GM21515 (cell line): Measurements from ENCODE around the gene CGRRF1.

Source experiments
- ATAC-seq: cut with Tn5 transposase; IDR thresholded peaks from one replicate; pipeline ENCODE4 v1.9.1; 2021; ENCODE audit not compliant: unreplicated experiment

The CGRRF1 gene

DNA sequence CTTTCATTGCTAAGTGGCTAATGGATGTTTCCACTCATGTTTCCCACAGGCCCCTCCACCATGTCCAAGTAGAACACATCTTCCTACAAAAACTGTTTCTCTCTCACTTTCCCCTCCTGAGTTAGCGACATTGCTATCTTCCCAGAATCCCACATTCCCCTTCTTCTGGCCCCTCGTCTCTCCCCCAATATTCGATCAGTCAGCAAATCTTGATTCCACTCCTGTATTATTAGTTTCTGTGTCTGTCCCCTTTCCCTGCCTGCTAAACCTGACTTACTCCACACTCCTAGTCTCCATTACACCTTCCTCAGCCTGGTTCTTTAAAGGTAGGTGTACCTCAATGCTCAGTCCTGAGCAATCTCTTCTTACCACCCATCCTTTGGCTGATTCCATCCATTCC is 37.9 kb downstream of the CGRRF1 start:
- ATAC-seq, result no peak

DNA sequence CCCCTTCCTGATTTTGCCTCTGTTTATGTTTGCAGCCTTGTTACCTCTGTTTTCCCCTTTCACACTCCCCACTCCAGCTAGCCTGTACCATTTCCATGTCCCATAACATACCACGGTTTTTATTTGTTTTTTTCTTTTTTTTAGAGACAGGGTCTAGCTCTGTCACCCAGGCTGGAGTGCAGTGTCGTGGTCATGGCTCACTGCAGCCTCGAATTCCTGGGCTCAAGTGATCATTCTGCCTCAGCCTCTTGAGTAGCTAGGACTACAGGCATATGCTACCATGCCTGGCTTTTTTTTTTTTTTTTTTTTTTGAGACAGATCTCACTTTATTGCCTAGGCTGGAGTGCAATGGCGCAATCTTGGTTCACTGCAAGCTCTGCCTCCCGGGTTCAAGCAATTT is 38.8 kb downstream of the CGRRF1 start:
- no peak for ATAC-seq

DNA sequence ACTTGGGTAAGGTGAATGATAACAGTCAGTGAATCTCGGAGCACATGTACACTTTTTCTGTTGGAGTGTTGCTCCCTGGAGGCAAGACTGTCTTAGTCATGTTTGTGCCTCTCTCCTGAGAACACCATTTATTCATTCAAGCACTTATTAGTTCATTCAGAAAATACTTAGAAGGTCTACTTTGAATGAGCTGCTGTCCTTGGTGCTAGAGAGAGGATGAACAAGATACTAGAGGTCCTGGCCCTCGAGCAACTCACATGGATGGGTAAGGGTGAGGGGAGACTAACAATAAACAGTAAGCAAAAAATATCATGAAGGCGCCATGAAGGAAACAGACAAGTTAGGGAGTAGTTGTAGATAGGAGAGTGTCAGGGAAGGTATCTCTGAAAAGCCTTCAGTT is 40.2 kb downstream of the CGRRF1 start:
- ATAC-seq, result no peak

DNA sequence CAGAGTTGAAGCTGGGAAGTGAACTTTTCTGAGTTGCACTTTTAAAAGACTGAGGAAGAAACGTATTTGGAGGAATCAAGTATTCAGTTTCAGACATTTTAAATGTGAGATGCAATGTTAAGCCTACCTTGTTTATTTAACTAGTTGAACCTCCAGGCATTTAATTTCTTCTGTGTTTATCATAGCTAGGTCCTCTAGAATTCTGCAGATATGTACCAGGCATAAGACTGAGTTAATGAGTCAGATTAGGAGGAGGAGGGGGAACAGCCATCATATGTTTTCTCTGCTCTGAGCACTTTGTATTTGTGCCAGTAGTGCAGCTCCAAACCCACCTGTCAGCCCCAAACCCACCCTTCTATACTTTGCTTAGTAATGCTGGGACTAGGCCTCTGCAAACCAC is 40.8 kb downstream of the CGRRF1 start:
- ATAC-seq, result no peak

DNA sequence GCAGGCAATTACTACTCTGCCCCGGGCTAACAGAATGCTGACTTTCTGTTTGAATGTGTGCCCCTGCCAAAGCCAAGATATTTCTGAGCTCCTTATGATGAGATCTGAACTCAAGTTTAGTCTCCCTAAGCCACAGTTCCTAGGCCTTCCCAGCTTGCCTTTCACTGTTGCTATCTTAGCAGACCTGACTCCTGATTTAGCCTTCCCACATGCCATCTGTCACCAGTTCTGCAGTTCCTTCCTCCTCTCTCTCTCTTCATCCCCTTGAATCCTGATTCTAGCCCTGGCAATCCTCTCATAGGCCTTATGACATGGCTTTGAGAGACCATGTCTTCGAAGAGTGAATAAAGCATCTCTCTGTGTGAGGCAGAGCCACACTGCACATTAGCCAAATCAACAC is 44.7 kb downstream of the CGRRF1 start:
- no peak for ATAC-seq

DNA sequence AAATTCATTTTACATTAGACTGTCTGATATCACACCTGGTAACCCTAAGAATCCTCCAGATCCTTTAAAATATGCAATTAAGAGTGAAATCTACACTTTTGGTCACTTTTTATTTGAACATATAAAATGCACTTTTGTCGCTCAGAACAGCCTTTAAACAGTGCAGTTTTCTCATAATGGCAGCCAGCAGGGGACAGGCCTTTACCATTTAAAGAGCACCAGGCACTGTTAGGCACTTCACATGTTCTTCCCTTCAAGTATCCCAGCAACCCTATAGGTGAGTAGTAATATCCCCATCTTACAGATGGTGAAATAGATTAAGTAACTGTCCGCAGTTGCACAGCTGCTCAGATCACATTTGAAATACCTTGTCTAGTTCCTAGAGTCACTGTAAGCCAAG is 45.9 kb downstream of the CGRRF1 start:
- ATAC-seq, result no peak

DNA sequence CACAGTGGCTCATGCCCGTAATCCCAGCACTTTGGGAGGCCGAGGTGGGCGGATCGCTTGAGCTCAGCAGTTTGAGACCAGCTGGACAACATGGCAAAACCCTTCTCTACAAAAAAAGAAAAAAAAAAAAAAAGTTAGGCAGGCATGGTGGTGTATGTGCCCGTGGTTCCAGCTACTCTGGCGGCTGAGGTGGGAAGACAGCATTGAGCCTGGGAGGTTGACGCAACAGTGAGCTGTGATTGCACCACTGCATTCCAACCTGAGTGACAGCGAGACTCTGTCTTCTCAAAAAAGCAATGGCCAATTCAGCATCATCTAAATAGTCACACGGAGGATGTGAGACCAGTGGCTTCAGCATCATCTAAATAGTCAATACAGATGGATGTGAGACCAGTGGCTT is 46.8 kb downstream of the CGRRF1 start:
- no peak for ATAC-seq

DNA sequence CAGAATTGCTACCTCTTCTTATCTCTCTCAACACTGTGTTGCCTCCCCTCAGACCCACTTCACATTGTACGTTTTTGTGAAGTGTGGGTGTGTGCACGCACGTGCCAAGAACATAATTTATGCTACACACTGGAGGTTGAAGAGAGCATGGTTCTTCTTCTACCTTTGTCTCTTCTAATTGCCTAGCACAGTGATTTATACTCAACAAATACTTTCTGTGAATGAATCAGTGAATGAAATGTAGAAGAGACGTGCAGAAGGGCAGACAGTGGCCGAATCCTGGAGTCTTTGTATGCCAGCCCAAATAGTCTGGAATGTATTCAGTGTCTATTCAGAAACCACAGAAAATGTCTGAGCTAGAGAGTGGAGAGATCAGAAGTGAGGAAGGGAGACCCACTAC is 52.6 kb downstream of the CGRRF1 start:
- ATAC-seq, result no peak

DNA sequence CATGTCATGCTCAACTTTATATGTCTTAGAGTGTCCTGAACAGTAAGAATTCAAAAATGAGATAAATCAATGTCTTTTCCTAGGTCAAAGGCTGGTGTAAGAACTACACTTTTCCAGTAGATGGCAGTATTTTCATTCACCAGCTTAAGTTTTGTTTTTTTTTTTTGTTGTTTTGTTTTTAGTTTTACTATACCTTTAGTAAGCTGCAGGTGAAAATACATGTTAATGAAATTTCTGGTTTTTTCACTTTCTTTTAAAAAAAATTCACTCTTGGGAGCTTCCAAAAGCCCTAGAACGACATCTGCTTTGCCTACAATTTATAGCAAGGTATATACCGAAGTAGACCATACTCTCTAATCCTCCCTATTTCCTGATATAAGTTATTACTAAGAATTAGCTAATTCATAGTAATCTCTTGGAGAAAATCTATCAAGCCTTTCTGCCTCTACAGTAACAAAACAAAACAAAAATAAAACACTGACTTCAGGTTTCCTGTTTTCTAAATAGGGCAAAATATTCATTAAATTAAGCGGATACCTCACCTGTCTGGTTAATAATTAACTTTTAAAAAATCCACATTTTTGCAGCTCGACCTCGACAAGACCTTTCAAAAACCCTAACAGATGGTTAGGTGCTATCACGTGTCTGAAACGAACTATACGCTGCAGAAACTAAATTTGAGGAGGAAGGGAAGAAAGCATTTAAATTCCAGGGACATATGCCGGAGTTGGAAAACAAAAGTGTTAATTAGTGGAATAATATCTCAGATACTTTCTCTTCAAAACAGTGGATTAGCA is 54.6 kb downstream of the CGRRF1 start:
- ATAC-seq, result no peak

DNA sequence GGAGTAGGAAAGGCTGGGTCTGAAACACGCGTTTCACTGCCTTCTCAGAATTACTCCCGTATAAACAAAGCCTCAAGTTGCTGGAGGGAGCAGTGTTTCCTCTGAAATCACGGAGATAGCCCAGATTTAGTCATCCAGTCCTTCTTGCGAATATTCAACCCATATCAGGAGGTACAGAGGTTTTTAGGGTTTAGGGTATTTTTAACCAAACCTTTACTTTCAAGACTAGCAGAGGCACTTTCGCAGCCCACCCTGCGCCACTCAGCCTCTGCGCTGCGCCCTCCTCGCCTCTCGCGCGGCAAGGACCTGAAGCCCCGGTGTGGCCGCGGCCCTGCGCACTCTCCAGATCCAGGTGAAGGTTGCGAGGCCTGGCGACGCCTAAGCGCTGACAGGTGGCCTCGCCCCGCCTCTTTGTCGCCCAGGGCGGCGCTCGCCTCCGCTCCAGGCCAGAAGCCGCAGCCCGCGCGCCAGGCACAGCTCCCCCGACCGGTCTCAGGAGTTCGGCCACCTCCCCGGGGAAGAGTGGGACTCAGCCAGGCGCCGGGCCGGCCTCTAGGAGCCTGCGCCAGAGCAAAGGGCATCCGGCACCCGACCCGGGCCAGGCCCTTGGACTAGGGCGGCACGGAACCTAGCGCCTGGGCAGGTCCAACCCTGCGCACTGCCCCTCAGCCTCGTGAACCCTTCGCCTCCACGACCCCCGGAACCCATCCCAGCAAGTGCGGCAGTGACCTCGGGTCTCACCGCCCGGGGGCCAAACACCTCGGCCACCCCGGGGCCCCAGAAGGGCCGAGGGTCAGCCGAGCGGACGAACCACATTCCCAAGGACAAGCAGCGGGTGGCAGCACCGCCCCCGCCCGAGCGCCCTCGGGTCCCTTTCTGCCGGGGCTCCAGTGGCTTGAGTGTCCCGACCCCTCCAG is 55.4 kb downstream of the CGRRF1 start:
- ATAC-seq, result peak; percentile 38

DNA sequence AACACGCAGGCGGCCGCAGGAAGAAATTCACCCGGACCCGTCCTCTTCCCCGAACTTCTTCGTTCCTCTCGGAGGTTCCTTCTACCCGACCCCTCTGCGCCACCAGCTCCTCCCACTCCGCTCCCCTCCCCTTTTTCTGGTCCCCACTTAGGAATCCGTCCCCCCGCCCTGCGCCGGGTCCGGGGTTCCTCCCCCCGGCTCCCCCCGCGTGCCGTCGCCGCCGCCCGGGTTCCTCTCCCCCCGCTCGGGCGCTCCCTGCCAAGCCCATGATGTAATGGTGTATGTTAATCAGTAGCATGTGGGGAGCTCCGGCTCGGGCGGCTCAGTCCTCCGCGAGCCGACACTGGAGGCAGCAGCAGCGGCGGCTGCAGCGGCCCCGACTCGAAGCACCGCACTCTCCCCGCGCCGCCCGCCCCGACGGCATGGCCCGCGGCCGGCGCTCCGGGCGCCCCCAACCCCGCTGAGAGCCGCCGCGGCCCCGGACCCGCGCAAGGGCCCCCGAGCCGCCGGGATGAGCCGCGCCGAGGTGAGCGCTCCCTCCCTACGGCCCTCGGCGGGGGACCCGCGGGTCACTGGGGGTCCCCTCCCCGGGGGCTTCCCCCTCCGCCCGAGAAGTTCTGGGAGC is 56.2 kb downstream of the CGRRF1 start:
- ATAC-seq, result peak; percentile 40

DNA sequence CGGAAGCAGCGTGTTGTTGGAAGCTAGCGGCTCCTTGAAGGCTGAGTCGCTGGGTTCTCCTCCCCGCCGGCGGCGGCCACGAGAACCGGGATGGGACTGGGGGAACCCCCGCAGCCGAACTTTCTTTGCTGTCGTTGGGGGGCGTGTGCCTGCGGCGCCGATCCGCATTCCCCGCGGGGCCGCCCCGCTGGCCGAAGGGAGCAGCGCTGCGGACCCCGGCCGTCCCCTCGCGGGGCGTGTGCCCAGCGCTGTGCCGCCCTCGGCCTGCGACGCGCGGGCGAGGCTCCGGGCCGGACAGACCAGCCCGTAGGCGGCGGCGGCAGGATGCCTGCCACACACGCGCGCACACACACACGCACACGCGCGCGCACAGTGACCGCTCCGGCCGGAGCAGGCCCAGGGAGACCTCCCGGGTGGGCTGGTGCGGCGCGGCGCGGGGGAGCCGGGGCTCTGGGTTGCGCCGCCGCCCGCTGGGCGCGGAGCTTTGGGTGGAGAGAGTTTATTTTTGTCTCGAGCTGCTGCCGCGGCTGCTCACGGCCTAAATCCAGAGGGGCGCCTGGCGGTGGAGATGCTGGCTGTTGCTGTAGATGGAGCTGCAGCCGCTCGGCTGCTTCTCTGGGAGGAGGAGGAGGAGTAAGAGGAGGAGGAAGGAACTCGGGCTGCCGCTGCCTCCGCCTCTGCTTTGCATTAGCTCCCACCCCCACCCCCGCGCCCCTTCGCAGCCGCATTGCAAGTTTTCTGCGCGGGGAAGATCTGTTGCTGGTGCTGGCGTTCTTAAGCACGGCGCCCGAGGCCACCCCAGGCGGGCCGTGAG is 56.9 kb downstream of the CGRRF1 start, which contains the start of gene SAMD4A:
Gene SAMD4A (plus strand): TSS at position 719 of the 814 bp plus-strand sequence. CDS start 789 bp downstream, outside the sequence.
- peak; percentile 33 for ATAC-seq

DNA sequence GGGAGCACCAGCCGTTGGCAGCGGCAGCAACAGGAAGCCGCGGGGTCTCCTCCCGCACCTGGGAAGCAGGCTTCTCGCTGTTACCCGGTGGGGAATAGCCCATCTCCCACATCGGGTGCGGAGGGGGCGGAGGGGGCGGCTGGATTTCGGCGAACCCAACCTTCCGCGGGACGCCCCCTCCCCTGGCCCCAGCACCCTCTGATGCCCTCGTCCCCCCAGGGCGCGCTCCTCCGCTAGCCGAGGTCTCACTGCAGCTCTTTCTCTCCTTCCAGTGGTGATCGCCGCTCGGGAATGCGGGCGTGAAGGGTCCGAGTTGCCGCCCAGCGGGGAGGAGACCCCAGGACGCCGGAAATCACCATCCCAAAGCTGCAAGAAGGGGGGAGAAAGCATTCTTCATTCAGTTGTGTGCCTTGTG is 57.5 kb downstream of the CGRRF1 start:
- ATAC-seq, result peak; percentile 1

DNA sequence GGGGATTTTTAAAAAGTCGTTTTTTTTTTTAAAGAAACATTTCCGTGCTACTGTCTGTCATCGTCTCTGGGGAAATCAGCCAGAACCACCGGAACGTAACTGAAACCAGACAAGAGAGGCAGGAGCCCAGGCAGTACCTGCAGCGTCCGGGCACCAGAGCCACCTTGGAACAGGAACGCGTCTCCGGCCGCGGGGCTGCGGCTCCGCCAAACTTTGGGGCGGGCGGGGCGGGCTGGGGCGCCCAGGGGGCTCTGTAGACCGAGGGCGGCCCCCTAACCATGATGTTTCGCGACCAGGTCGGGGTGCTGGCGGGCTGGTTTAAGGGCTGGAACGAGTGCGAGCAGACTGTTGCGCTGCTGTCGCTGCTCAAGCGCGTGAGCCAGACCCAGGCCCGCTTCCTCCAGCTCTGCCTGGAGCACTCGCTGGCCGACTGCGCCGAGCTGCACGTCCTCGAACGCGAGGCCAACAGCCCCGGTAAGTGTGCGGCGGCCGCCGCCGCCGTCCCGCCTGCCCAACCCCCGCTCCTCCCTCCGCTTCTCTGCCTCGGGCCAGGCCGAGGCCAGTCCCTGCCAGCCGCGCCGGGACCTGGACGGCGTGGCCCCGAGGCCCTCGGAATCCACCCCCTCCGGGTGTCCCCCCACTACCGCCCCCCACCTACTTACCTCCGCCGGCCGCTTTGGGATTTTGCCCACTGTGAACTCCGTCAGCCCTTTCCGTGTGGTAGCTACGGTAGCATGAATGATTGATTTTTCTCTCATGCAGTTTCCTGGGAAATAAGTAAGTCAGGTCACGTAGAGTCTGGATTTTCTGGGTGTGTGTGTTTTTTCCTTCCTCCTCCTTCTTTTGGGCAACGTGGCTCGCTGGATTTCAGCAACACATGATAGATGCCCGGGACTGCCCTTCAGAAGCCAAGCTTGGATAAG is 58.2 kb downstream of the CGRRF1 start:
- ATAC-seq, result no peak

DNA sequence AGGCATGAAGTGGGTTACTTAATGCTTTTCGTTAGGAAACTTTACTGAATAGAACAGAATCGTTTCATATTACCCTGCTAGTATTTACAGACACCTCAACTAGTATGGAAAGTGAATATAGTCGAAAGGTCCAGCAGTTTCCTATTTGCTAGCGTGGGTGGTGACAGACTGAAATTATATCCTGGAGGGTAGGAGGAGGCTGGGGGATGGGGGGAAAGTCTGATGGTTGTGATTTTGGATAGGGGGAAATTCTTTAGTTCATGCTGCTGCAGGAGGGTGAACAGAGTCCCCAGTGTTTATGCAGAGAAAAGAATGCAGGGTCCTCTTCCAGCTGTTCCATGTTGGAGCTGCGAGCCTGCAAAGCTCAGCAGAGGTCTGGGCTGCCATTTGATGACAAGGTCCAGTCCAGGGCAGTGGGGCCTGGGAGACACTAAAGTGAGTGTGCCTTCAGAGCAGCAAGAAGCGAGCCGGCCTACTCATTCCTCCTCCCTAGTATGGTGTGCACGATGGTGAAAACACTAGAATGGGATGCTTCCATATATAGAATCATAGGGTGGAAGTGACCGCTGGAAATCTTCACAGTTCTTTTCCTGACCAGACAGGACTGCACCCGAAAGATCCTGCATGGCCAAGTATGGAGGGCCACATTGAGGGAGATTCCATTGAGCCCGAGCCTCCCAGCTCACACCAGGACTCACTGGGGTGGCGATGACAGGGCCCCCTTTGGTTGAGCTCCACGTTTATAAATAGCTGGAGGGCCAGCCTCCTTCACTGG is 59.3 kb downstream of the CGRRF1 start:
- no peak for ATAC-seq

DNA sequence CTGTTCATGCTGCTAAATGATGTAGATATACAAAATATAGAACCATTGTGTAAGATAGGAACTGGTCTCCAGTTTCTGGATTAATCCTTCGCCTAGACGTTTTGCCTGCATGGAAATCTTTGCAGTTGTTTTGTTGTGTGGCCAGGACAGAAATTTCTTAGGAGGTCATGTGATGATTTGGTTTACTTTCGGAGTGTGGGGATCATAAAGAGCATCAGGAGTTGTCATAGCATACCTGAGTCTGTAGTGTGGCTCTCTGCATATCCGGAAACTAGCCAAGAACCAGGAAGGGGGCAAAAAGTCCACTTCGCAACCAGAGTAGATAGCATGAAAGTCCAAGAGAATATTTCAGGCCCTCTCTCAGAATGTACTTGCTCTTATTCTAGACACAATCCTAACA is 60.3 kb downstream of the CGRRF1 start:
- no peak for ATAC-seq

DNA sequence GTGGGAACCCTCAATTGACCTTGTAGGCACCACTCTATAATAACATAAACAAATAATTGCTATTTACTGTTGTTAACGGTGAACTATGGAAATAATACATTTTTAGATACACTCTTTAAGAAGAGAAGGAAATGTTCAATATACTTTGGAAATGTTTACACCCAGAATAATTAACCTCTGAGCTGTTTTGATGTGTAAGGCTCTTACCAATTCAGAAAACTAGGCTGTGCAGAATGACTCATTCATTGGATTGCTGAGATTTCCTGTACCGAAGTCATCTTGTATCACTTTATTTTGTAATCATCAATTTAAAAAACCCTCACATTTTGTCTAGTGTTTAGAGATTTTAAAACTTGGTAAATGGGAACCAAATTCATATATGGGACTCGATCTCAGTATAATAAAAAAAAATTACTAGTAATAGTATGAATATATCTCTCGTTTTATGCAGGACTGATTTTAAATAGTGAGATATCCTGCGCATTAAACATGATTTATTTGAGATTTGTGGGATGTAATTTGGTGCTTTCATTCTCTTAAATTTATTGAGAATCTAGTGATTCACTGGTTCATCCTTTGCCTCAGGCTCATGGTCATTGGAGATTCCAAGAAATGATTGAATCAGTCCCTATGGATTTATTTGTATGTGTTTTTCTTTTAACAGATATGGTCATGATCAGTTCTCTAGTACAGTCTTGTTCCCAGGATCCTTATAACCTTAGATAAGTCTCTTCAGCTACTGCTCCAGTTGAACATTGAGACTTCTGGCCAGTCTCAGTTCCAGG is 61.1 kb downstream of the CGRRF1 start:
- ATAC-seq, result no peak

DNA sequence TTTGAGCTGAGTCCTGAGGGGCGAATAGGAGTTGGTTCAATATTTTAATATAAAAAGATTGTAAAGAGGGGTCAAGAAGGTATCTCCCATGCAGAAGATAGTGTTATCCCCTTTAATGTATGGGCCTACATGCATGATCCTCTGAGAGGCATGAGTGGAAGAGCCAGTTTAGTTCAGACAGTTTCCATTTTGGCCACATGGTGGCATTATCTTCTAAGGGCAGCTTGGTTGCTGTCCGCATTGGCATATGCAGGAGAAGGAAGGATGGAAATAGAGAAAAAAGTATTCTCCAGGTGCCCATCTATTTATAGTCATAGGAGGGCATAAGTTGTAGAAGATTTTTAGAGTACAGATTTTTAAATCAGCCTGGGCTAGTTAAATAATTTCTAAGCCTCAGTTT is 62.6 kb downstream of the CGRRF1 start:
- no peak for ATAC-seq
